T-cell (primary cell): ENCODE data around the gene BCL2L1. TPM values are rescaled to one million over a fixed set of nuclear protein-coding genes. Genes with fewer than 3 reads are reported as not detected.
"Not testable (repeated sequence)": the region's sequence is repeated elsewhere in the genome, so short reads cannot be mapped to it uniquely, and the experiment has no call there.

Source experiments
- ATAC-seq, 4 experiments: fragments of 200-7000 bp in 3 of 4; fragments of 150-1000 bp in 1 of 4; cut with Tn5 transposase; replicated peaks in 1 of 4; 1 replicate in 3 of 4; 2 replicates in 1 of 4; pipeline ENCODE4 v1.10.0; 2021; ENCODE audit warnings: moderate library complexity in 3 of 4, mild to moderate bottlenecking in 2 of 4, moderate number of reproducible peaks in 1 of 4
- CTCF ChIA-PET, 2 donors: fragments of 300-600 bp; sonication (Branson Sonifier 250); formaldehyde crosslinking; loops; one replicate each; lab custom pipeline; 2022; ENCODE audit warnings: antibody characterized with exemption in 2 of 2; lab: Charles Lee
- POLR2A ChIA-PET, 2 donors: fragments of 300-600 bp; sonication (Branson Sonifier 250); formaldehyde crosslinking; loops; one replicate each; lab custom pipeline; 2022; ENCODE audit warnings: antibody characterized with exemption in 2 of 2; lab: Charles Lee
- DNase-seq, 35 experiments: peaks; one replicate each; pipeline versions ENCODE4 v3.0.0 to v3.0.0-alpha.2; 2013 to 2023
- H3K27ac ChIP-seq: one replicate; pipeline ENCODE4 v1.5.1; 2013; ENCODE audit warnings: low read length
- H3K27me3 ChIP-seq, 2 experiments: replicated peaks in 1 of 2; 1 replicate in 1 of 2; 2 replicates in 1 of 2; pipeline versions ENCODE4 v1.6.1 to v1.7.0; 2013; ENCODE audit warnings: low read length in 1 of 2, mixed read lengths in 1 of 2; ENCODE audit not compliant: control insufficient read depth in 2 of 2, insufficient read depth in 2 of 2; ENCODE audit errors: extremely low read depth in 1 of 2
- H3K36me3 ChIP-seq, 2 donors: 1 replicate in 1 of 2; 2 replicates in 1 of 2; pipeline versions ENCODE4 v1.6.1 to v1.7.0; 2013; ENCODE audit warnings: low read length in 1 of 2; ENCODE audit not compliant: control insufficient read depth in 2 of 2, insufficient read depth in 1 of 2; ENCODE audit errors: extremely low read depth in 1 of 2
- H3K4me1 ChIP-seq, 2 experiments: 1 replicate in 1 of 2; 2 replicates in 1 of 2; pipeline versions ENCODE4 v1.6.1 to v1.7.0; 2013; ENCODE audit warnings: low read length in 2 of 2, mixed read lengths in 1 of 2; ENCODE audit not compliant: insufficient read depth in 2 of 2, control insufficient read depth in 1 of 2; ENCODE audit errors: extremely low read depth in 1 of 2
- H3K4me3 ChIP-seq, 2 donors: 1 replicate in 1 of 2; 2 replicates in 1 of 2; pipeline versions ENCODE4 v1.5.1 to v1.7.0; 2013; ENCODE audit warnings: mild to moderate bottlenecking in 2 of 2, low read length in 1 of 2, moderate library complexity in 1 of 2; ENCODE audit not compliant: control insufficient read depth in 1 of 2; ENCODE audit errors: extremely low read depth in 1 of 2
- H3K9me3 ChIP-seq: 2 replicates; pipeline ENCODE4 v1.7.0; 2013
- H3K27ac Mint-ChIP-seq, 2 donors: one replicate each; pipeline ENCODE4 v1.8.0; 2020 to 2021; ENCODE audit warnings: mild to moderate bottlenecking in 2 of 2, mixed read lengths in 2 of 2
- H3K27me3 Mint-ChIP-seq, 2 donors: one replicate each; pipeline ENCODE4 v1.8.0; 2021 to 2022; ENCODE audit warnings: mixed read lengths in 2 of 2
- H3K36me3 Mint-ChIP-seq: one replicate; pipeline ENCODE4 v1.8.0; 2021; ENCODE audit warnings: mixed read lengths
- H3K4me1 Mint-ChIP-seq, 3 donors: one replicate each; pipeline ENCODE4 v1.8.0; 2020 to 2022; ENCODE audit warnings: mixed read lengths in 3 of 3, mild to moderate bottlenecking in 1 of 3
- H3K4me3 Mint-ChIP-seq, 3 donors: one replicate each; pipeline ENCODE4 v1.8.0; 2020 to 2022; ENCODE audit warnings: mild to moderate bottlenecking in 3 of 3, mixed read lengths in 3 of 3, moderate library complexity in 3 of 3
- H3K9me3 Mint-ChIP-seq, 3 donors: one replicate each; pipeline ENCODE4 v1.8.0; 2020 to 2022; ENCODE audit warnings: mixed read lengths in 3 of 3
- WGBS: methylation state at CpG from one replicate; pipeline ENCODE4 v1.1.5; 2013; ENCODE audit warnings: missing lambda C conversion rate; ENCODE audit not compliant: insufficient coverage; 5-methylcytosine and 5-hydroxymethylcytosine counted together
- total RNA-seq, 35 experiments: library from RNA in 6 of 35; stranded (reverse) in 6 of 35; fragments of 120-200 nt in 1 of 35; gene quantifications; one replicate each; pipeline versions ENCODE4 v1.2.1 to v1.2.4 and lab custom pipeline; 2013 to 2026

Gene BCL2L1
- total RNA-seq, 5 donors from 2014 or later (not counting 1 experiment from before 2014, with no cell fraction given): 26.6 to 33.8 (median 27.7) TPM

GRCh38 chr20:31749223-31749622 lies 26.6 kb upstream of the BCL2L1 start:
- no peak overlapping the region for H3K27ac Mint-ChIP-seq
- no peaks in the 10 kb centered on the region for H3K36me3 ChIP-seq
- H3K27me3 ChIP-seq: no peaks in the 10 kb centered on the region
- no peaks in the 10 kb centered on the region for H3K9me3 ChIP-seq
- ATAC-seq: no peak
- DNase-seq: no peak
- no peak overlapping the region for H3K4me3 ChIP-seq
- no peaks in the 10 kb centered on the region for H3K4me1 ChIP-seq
- no peak overlapping the region for H3K4me3 Mint-ChIP-seq
- no peaks in the 10 kb centered on the region for H3K9me3 Mint-ChIP-seq
- ChIA-PET POLR2A (no interaction called here), CTCF (no interaction called here)
- no peaks in the 10 kb centered on the region for H3K36me3 Mint-ChIP-seq
- 95% methylated on average over 3 of the region's 8 CpGs for WGBS
- H3K27ac ChIP-seq: no peak overlapping the region
- no peaks in the 10 kb centered on the region for H3K27me3 Mint-ChIP-seq
- peaks cover 0 to 15% (median 3%) of the 10 kb centered on the region in 3 donors for H3K4me1 Mint-ChIP-seq

GRCh38 chr20:31747640-31748039 lies 25.0 kb upstream of the BCL2L1 start:
- POLR2A ChIA-PET: interaction anchor here in 1 of 2 donors (0.5 kb wide), 1 partner anchor 658 kb away, joined by 3 read pairs; no protein-coding TSS in a partner anchor
- DNase-seq (no peak), ATAC-seq (no peak)
- Mint-ChIP-seq H3K27ac (no peak overlapping the region), H3K4me1 (peaks cover 0 to 15% (median 3%) of the 10 kb centered on the region in 3 donors), H3K4me3 (no peak overlapping the region), H3K27me3 (no peaks in the 10 kb centered on the region), H3K9me3 (no peaks in the 10 kb centered on the region), H3K36me3 (no peaks in the 10 kb centered on the region)
- Histone ChIP-seq H3K27ac (no peak overlapping the region), H3K9me3 (no peaks in the 10 kb centered on the region), H3K4me1 (no peaks in the 10 kb centered on the region), H3K27me3 (no peaks in the 10 kb centered on the region), H3K4me3 (no peak overlapping the region), H3K36me3 (no peaks in the 10 kb centered on the region)
- no CpG with 5 or more reads among the region's 5 CpGs for WGBS
- CTCF ChIA-PET: interaction anchor here in 1 of 2 donors (0.6 kb wide), 1 partner anchor 124 kb away, joined by 3 read pairs; no protein-coding TSS in a partner anchor

- POLR2A ChIA-PET: interaction anchor here in 1 of 2 donors (0.5 kb wide), 1 partner anchor 658 kb away, joined by 3 read pairs; no protein-coding TSS in a partner anchor
- CTCF ChIA-PET: not testable (repeated sequence)
These were observed 24.4 kb upstream of the BCL2L1 start for GRCh38 chr20:31747028-31747427.

GRCh38 chr20:31746068-31746878 lies 23.6 kb upstream of the BCL2L1 start:
- 40% methylated on average over 1 of the region's 1 CpG for WGBS
- POLR2A ChIA-PET: no interaction called here
- Mint-ChIP-seq H3K36me3 (no peaks in the 10 kb centered on the region), H3K4me3 (no peak overlapping the region), H3K9me3 (no peaks in the 10 kb centered on the region), H3K27me3 (no peaks in the 10 kb centered on the region), H3K4me1 (peaks cover 0 to 15% (median 3%) of the 10 kb centered on the region in 3 donors), H3K27ac (peak overlapping the region in 1 of 2 donors; percentile 12)
- H3K27ac ChIP-seq: no peak overlapping the region
- no peak overlapping the region for H3K4me3 ChIP-seq
- H3K36me3 ChIP-seq: no peaks in the 10 kb centered on the region
- no peak for ATAC-seq
- H3K27me3 ChIP-seq: no peaks in the 10 kb centered on the region
- DNase-seq: no peak
- H3K4me1 ChIP-seq: no peaks in the 10 kb centered on the region
- CTCF ChIA-PET: no interaction called here
- no peaks in the 10 kb centered on the region for H3K9me3 ChIP-seq

More at GRCh38 chr20:31747028-31747427, 24.4 kb upstream of the BCL2L1 start:
- not testable (repeated sequence) for H3K9me3 Mint-ChIP-seq, DNase-seq, H3K36me3 Mint-ChIP-seq, H3K9me3 ChIP-seq, H3K4me3 ChIP-seq, H3K27ac Mint-ChIP-seq, H3K4me1 ChIP-seq, H3K4me3 Mint-ChIP-seq, ATAC-seq, H3K27me3 Mint-ChIP-seq, H3K36me3 ChIP-seq, H3K27me3 ChIP-seq, H3K27ac ChIP-seq
- WGBS: 98% methylated on average over 10 of the region's 14 CpGs
- peaks cover 0 to 15% (median 3%) of the 10 kb centered on the region in 3 donors for H3K4me1 Mint-ChIP-seq

- Histone ChIP-seq H3K27ac (no peak overlapping the region), H3K4me3 (no peak overlapping the region), H3K4me1 (peaks cover 12% of the 10 kb centered on the region in 2 experiments), H3K9me3 (no peaks in the 10 kb centered on the region), H3K27me3 (no peaks in the 10 kb centered on the region), H3K36me3 (no peaks in the 10 kb centered on the region)
- H3K4me1 Mint-ChIP-seq: peaks cover 0 to 1% (median 0%) of the 10 kb centered on the region in 3 donors
- ATAC-seq (no peak), DNase-seq (no peak)
- H3K27me3 Mint-ChIP-seq: no peaks in the 10 kb centered on the region
- POLR2A ChIA-PET: no interaction called here
- no peaks in the 10 kb centered on the region for H3K9me3 Mint-ChIP-seq
- CTCF ChIA-PET: interaction anchor here (0.6 to 1.1 kb wide), 2 partner anchors 81 kb away, joined by 3 to 4 read pairs; no protein-coding TSS in a partner anchor
- no peaks in the 10 kb centered on the region for H3K36me3 Mint-ChIP-seq
- no peak overlapping the region for H3K4me3 Mint-ChIP-seq
- WGBS: no CpG with 5 or more reads among the region's 1 CpG
- no peak overlapping the region for H3K27ac Mint-ChIP-seq
These were observed 18.1 kb upstream of the BCL2L1 start for GRCh38 chr20:31740656-31741323.

GRCh38 chr20:31740208-31740607 lies 17.5 kb upstream of the BCL2L1 start:
- H3K36me3 ChIP-seq: no peaks in the 10 kb centered on the region
- no peak overlapping the region for H3K27ac ChIP-seq
- peak in 1 of 35 experiments; percentile 30 for DNase-seq
- H3K4me3 Mint-ChIP-seq: no peak overlapping the region
- no peak overlapping the region for H3K27ac Mint-ChIP-seq
- POLR2A ChIA-PET: no interaction called here
- no peaks in the 10 kb centered on the region for H3K9me3 Mint-ChIP-seq
- H3K27me3 Mint-ChIP-seq: no peaks in the 10 kb centered on the region
- CTCF ChIA-PET: interaction anchor here in 1 of 2 donors (0.6 to 2.3 kb wide), 4 partner anchors 17 to 81 kb away, joined by 3 to 10 read pairs (median 6); no protein-coding TSS in a partner anchor
- no peaks in the 10 kb centered on the region for H3K4me1 Mint-ChIP-seq
- H3K36me3 Mint-ChIP-seq: no peaks in the 10 kb centered on the region
- H3K9me3 ChIP-seq: no peaks in the 10 kb centered on the region
- ATAC-seq: no peak
- no peak overlapping the region for H3K4me3 ChIP-seq
- WGBS: no CpG with 5 or more reads among the region's 1 CpG
- no peaks in the 10 kb centered on the region for H3K27me3 ChIP-seq
- peaks cover 12% of the 10 kb centered on the region in 2 experiments for H3K4me1 ChIP-seq
